ENCODE results near the gene TLCD2. TPM values are rescaled to one million over a fixed set of nuclear protein-coding genes. Genes with fewer than 3 reads are reported as not detected.

Gene TLCD2
- total and polyA plus RNA-seq, 2 experiments from 2014 or later: 0.70 to 1.4 TPM

GRCh38 chr17:1755252-1755826, 45.2 kb upstream of the TLCD2 start:
- Mint-ChIP-seq H3K9me3 (no peaks in the 10 kb centered on the region; the same call in 2 of the 3 replicates), H3K36me3 (ENCODE audit: low read depth) (no peaks in the 10 kb centered on the region), H3K4me1 (peaks cover 18% of the 10 kb centered on the region), H3K27me3 (ENCODE audit: insufficient read depth, low read depth, poor library complexity) (peaks cover 8% of the 10 kb centered on the region), H3K4me3 (no peak overlapping the region), H3K27ac (no peak overlapping the region)
- Histone ChIP-seq H3K4me2 (no peak overlapping the region), H3K27me3 (ENCODE audit: insufficient read depth) (no peaks in the 10 kb centered on the region), H2AFZ (no peak overlapping the region), H3K36me3 (ENCODE audit: insufficient read depth) (no peaks in the 10 kb centered on the region), H3K27ac (ENCODE audit: low read depth) (no peak overlapping the region), H4K20me1 (replicated peaks; ENCODE audit: insufficient read depth) (no peaks in the 10 kb centered on the region), H3K9me2 (ENCODE audit: insufficient read depth) (no peaks in the 10 kb centered on the region), H3K4me3 (no peak overlapping the region), H3K79me2 (replicated peaks; ENCODE audit: insufficient read depth) (no peaks in the 10 kb centered on the region), H3K4me1 (ENCODE audit: insufficient read depth) (peaks cover 6% of the 10 kb centered on the region), H3F3A (replicated peaks; ENCODE audit: low read depth) (no peaks in the 10 kb centered on the region)
- ATAC-seq: no peak
- no peak for DNase-seq (ENCODE audit: low spot score)
- TF ChIP-seq JUNB (IDR thresholded peaks at IDR 0.05; ENCODE audit: unreplicated experiment) (no peak), ETS1 (IDR thresholded peaks at IDR 0.05) (no peak), POLR2AphosphoS5 (IDR thresholded peaks at IDR 0.05; ENCODE audit: low read depth) (no peak), EZH2 (IDR thresholded peaks at IDR 0.05; ENCODE audit: low read depth, unreplicated experiment) (no peak), ZNF462 (CRISPR knock-in tag; IDR thresholded peaks at IDR 0.05) (no peak), CTCF (conservative IDR thresholded peaks at IDR 0.05; ENCODE audit: low read depth in 2 of 2) (no peak), EZH2phosphoT487 (IDR thresholded peaks at IDR 0.05; ENCODE audit: unreplicated experiment) (no peak), ZNF114 (CRISPR knock-in tag; IDR thresholded peaks at IDR 0.05) (no peak), NANOG (IDR thresholded peaks at IDR 0.05; ENCODE audit: borderline replicate concordance) (no peak), ZNF331 (CRISPR knock-in tag; IDR thresholded peaks at IDR 0.05; ENCODE audit: low read depth) (no peak), STAT1 (IDR thresholded peaks at IDR 0.05; ENCODE audit: unreplicated experiment) (no peak), REST (IDR thresholded peaks at IDR 0.05; ENCODE audit: unreplicated experiment) (no peak), CREB1 (CRISPR knock-in tag; IDR thresholded peaks at IDR 0.05; ENCODE audit: low read depth) (no peak)

Data from GM23338 (cell line).